Hepatocyte (in vitro differentiated cells): ENCODE results near the gene APLN. TPM values are rescaled to one million over a fixed set of nuclear protein-coding genes. Genes with fewer than 3 reads are reported as not detected.

Source experiments
- DNase-seq: peaks from one replicate; pipeline ENCODE4 v3.0.0-alpha.2; 2016; ENCODE audit warnings: low spot score
- H2AFZ ChIP-seq: fragments of 200-600 bp; sonication (generic); 2 replicates; pipeline ENCODE4 v1.6.0; 2016; ENCODE audit warnings: antibody characterized with exemption, mild to moderate bottlenecking
- H3K27ac ChIP-seq: fragments of 200-600 bp; sonication (generic); 2 replicates; pipeline ENCODE4 v1.5.1; 2016; ENCODE audit warnings: mild to moderate bottlenecking
- H3K27me3 ChIP-seq: fragments of 200-600 bp; sonication (generic); 2 replicates; pipeline ENCODE4 v1.6.1; 2016
- H3K36me3 ChIP-seq: fragments of 200-600 bp; sonication (generic); replicated peaks from 2 replicates; pipeline ENCODE4 v1.5.1; 2016; ENCODE audit warnings: low read depth; ENCODE audit not compliant: insufficient read depth
- H3K4me1 ChIP-seq: fragments of 200-600 bp; sonication (generic); 2 replicates; pipeline ENCODE4 v1.5.1; 2016; ENCODE audit warnings: mild to moderate bottlenecking, moderate library complexity; ENCODE audit not compliant: insufficient read depth
- H3K4me2 ChIP-seq: fragments of 200-600 bp; sonication (generic); 2 replicates; pipeline ENCODE4 v1.6.0; 2016
- H3K4me3 ChIP-seq: fragments of 200-600 bp; sonication (generic); 2 replicates; pipeline ENCODE4 v1.5.1; 2016; ENCODE audit warnings: mild to moderate bottlenecking
- H3K79me2 ChIP-seq: fragments of 200-600 bp; sonication (generic); 2 replicates; pipeline ENCODE4 v1.6.0; 2017; ENCODE audit warnings: mild to moderate bottlenecking
- H3K9me2 ChIP-seq: fragments of 200-600 bp; sonication (generic); replicated peaks from 2 replicates; pipeline ENCODE4 v1.6.0; 2017; ENCODE audit warnings: mild to moderate bottlenecking; ENCODE audit not compliant: insufficient read depth
- H3K9me3 ChIP-seq: fragments of 200-600 bp; sonication (generic); 2 replicates; pipeline ENCODE4 v1.5.1; 2016; ENCODE audit warnings: low read depth, mild to moderate bottlenecking
- H4K20me1 ChIP-seq: fragments of 200-600 bp; sonication (generic); 2 replicates; pipeline ENCODE4 v1.6.0; 2016; ENCODE audit warnings: mild to moderate bottlenecking; ENCODE audit not compliant: insufficient read depth, poor library complexity, severe bottlenecking
- EZH2 ChIP-seq: fragments of 200-600 bp; sonication (generic); IDR thresholded peaks from 2 replicates; pipeline ENCODE4 v1.6.1; 2016; ENCODE audit warnings: antibody characterized with exemption, mild to moderate bottlenecking, borderline replicate concordance
- EZH2phosphoT487 ChIP-seq: fragments of 200-600 bp; sonication (generic); IDR thresholded peaks from one replicate; pipeline ENCODE4 v1.6.1; 2018; ENCODE audit warnings: antibody characterized with exemption, mild to moderate bottlenecking, low read depth, moderate library complexity; ENCODE audit not compliant: unreplicated experiment, severe bottlenecking
- WGBS: methylation state at CpG from one replicate; pipeline ENCODE4 v1.1.6; 2016; ENCODE audit warnings: low lambda C conversion rate; ENCODE audit errors: missing lambda C conversion rate; 5-methylcytosine and 5-hydroxymethylcytosine counted together
- polyA plus RNA-seq: library from polyadenylated mRNA; unstranded; fragments of >200 nt; fragmentation: Nextera tagmentation; extraction: Ambion mirVana; gene quantifications from 2 replicates; pipeline ENCODE4 v1.2.1, GENCODE V29; 2016
- total RNA-seq: library from RNA; depleted of rRNA; stranded (reverse); fragments of >200 nt; gene quantifications from 2 replicates; pipeline ENCODE4 v1.2.3, GENCODE V29; 2014
- TF ChIP-seq, protein P1 (sequence below): fragments of 200-600 bp; sonication (generic); IDR thresholded peaks from 2 replicates; pipeline ENCODE4 v1.5.1; 2016; ENCODE audit warnings: antibody characterized with exemption, mild to moderate bottlenecking; ENCODE audit not compliant: poor library complexity

The APLN gene
- total and polyA plus RNA-seq, 2 experiments from 2014 or later = 0.30 TPM

DNA sequence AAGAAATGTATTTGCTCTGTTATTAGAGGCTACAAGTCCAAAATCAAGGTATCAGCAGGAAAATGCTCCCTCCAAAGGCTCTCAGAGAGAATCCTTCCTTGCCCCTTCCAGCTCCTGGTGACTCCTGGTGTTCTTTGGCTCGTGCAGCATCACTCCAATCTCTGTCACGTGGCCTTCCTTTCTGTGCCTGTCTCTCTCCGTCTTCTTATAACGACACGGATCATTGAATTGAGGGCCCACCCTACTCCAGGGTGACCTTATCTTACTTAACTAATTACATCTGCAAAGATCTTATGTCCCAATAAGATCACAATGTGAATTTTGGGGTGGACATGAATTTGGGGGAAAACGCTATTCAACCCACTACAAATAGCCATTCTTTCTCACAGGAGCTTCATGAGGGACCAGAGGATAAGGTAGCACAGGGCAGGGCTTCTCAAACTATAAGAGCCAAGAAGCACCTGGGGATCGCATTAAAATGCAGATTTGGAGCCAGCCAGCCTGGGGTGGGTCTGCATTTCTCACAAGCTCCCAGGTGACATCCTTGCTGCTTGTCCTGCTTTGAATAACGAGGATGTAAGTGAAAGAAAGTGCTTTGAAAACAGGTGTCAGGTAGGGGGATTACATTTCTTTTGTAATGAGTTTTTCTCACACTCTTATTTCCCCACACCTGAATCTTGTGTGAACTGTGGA lies 41.9 kb upstream of the APLN start:
- H3K4me1 ChIP-seq = no peaks in the 10 kb centered on the region
- H3K27ac ChIP-seq = no peak overlapping the region
- H3K9me2 ChIP-seq = no peaks in the 10 kb centered on the region
- 61% methylated on average over 8 of the region's 8 CpGs for WGBS
- no peaks in the 10 kb centered on the region for H3K27me3 ChIP-seq
- no peaks in the 10 kb centered on the region for H3K9me3 ChIP-seq
- no peaks in the 10 kb centered on the region for H3K79me2 ChIP-seq
- no peak overlapping the region for H3K4me3 ChIP-seq
- no peak overlapping the region for H3K4me2 ChIP-seq
- no peaks in the 10 kb centered on the region for H4K20me1 ChIP-seq
- DNase-seq = no peak
- no peak overlapping the region for H2AFZ ChIP-seq
- no peak for TF ChIP-seq EZH2
- TF ChIP-seq, protein P1, sequence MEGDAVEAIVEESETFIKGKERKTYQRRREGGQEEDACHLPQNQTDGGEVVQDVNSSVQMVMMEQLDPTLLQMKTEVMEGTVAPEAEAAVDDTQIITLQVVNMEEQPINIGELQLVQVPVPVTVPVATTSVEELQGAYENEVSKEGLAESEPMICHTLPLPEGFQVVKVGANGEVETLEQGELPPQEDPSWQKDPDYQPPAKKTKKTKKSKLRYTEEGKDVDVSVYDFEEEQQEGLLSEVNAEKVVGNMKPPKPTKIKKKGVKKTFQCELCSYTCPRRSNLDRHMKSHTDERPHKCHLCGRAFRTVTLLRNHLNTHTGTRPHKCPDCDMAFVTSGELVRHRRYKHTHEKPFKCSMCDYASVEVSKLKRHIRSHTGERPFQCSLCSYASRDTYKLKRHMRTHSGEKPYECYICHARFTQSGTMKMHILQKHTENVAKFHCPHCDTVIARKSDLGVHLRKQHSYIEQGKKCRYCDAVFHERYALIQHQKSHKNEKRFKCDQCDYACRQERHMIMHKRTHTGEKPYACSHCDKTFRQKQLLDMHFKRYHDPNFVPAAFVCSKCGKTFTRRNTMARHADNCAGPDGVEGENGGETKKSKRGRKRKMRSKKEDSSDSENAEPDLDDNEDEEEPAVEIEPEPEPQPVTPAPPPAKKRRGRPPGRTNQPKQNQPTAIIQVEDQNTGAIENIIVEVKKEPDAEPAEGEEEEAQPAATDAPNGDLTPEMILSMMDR = no peak
- no peak for TF ChIP-seq EZH2phosphoT487
- H3K36me3 ChIP-seq = no peaks in the 10 kb centered on the region

DNA sequence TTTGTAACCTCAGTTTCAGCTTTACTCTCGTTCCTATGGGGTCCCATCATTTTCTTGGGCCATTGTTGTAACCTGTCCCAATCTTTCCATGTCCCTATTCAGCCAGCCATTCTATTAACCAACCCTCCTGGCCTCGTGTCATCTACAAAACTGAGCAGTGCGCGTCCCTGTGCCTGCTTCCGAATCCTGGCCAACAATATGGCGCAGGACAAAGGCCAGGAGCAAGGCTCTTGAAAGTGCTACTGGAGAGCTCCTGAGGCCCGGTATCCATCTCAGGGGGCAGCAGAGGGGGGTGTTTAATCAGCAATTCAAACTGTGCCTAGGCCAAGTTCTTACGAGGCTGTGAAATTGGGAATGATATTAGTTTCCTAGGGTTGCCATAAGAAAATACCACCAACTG lies 41.2 kb upstream of the APLN start:
- Histone ChIP-seq H3K27ac (no peak overlapping the region), H3K4me3 (no peak overlapping the region)
- TF ChIP-seq EZH2phosphoT487 = no peak
- TF ChIP-seq, protein P1 = no peak
- no peak for TF ChIP-seq EZH2

DNA sequence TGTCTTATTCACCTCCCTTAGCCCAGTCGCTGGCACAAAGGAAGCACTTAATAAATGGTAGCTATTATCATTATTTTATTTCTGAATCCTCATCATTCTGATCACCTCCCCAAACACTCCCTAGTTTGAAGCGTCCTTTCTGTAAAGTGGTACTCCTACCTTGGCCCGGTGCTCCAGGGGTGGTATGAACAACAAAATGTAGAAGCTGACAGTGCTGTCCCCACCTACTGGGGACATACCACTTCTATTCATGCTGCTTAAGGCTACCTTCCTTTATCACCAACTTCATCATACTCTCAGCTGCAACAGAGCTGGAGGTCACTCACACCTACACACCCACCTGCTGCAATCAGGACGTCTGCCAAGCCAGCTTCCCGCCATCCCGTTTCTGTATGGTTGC lies 40.8 kb upstream of the APLN start:
- Histone ChIP-seq H3K27me3 (no peaks in the 10 kb centered on the region), H4K20me1 (no peaks in the 10 kb centered on the region), H3K4me1 (no peaks in the 10 kb centered on the region), H3K79me2 (no peaks in the 10 kb centered on the region), H3K27ac (no peak overlapping the region), H3K4me3 (no peak overlapping the region), H3K9me2 (no peaks in the 10 kb centered on the region), H2AFZ (no peak overlapping the region), H3K4me2 (no peak overlapping the region), H3K36me3 (no peaks in the 10 kb centered on the region), H3K9me3 (no peaks in the 10 kb centered on the region)
- TF ChIP-seq, protein P1 = no peak
- TF ChIP-seq EZH2 (no peak), EZH2phosphoT487 (no peak)
- no peak for DNase-seq
- WGBS = 78% methylated on average over 6 of the region's 6 CpGs

More for the DNA sequence above, 41.2 kb upstream of the APLN start:
- Histone ChIP-seq H2AFZ (no peak overlapping the region), H3K27me3 (no peaks in the 10 kb centered on the region), H3K36me3 (no peaks in the 10 kb centered on the region), H4K20me1 (no peaks in the 10 kb centered on the region), H3K79me2 (no peaks in the 10 kb centered on the region), H3K9me3 (no peaks in the 10 kb centered on the region), H3K4me1 (no peaks in the 10 kb centered on the region), H3K9me2 (no peaks in the 10 kb centered on the region), H3K4me2 (no peak overlapping the region)
- DNase-seq = no peak
- WGBS = 84% methylated on average over 8 of the region's 8 CpGs
